MM.1S (cell line): Measurements from ENCODE around the gene SORCS2.

Experiments used
- DNase-seq: peaks from one replicate; pipeline ENCODE4 v3.0.0-alpha.2; 2015
- H2AFZ ChIP-seq: fragments of 300-600 bp; sonication (generic); 2 replicates; pipeline ENCODE4 v1.6.0; 2016; ENCODE audit warnings: antibody characterized with exemption, low read length
- H3F3A ChIP-seq: fragments of 300-600 bp; sonication (generic); 2 replicates; pipeline ENCODE4 v1.6.1; 2016; ENCODE audit warnings: mild to moderate bottlenecking, antibody characterized with exemption, low read length, moderate library complexity, mixed read lengths; ENCODE audit not compliant: insufficient read depth
- H3K27ac ChIP-seq: fragments of 300-600 bp; sonication (generic); 2 replicates; pipeline ENCODE4 v1.5.1; 2016; ENCODE audit warnings: mild to moderate bottlenecking, low read length
- H3K27me3 ChIP-seq: fragments of 300-600 bp; sonication (generic); replicated peaks from 2 replicates; pipeline ENCODE4 v1.6.0; 2016; ENCODE audit warnings: low read length; ENCODE audit not compliant: insufficient read depth
- H3K36me3 ChIP-seq: fragments of 300-600 bp; sonication (generic); replicated peaks from 2 replicates; pipeline ENCODE4 v1.6.1; 2016; ENCODE audit warnings: mild to moderate bottlenecking, low read length, mixed read lengths; ENCODE audit not compliant: insufficient read depth
- H3K4me1 ChIP-seq: fragments of 300-600 bp; sonication (generic); 2 replicates; pipeline ENCODE4 v1.6.1; 2016; ENCODE audit warnings: low read length, mixed read lengths
- H3K4me2 ChIP-seq: fragments of 300-600 bp; sonication (generic); 2 replicates; pipeline ENCODE4 v1.6.0; 2016; ENCODE audit warnings: low read depth, low read length
- H3K4me3 ChIP-seq: fragments of 300-600 bp; sonication (generic); 2 replicates; pipeline ENCODE4 v1.5.1; 2016; ENCODE audit warnings: low read length, mixed read lengths
- H3K79me2 ChIP-seq: fragments of 300-600 bp; sonication (generic); 2 replicates; pipeline ENCODE4 v1.6.1; 2016; ENCODE audit warnings: mixed run types, low read length, mixed read lengths
- H3K9ac ChIP-seq: fragments of 300-600 bp; sonication (generic); 2 replicates; pipeline ENCODE4 v1.6.1; 2016; ENCODE audit warnings: low read length, mixed read lengths
- H3K9me2 ChIP-seq: fragments of 300-600 bp; sonication (generic); replicated peaks from 2 replicates; pipeline ENCODE4 v1.6.1; 2016; ENCODE audit warnings: mild to moderate bottlenecking, low read length, mixed read lengths; ENCODE audit not compliant: insufficient read depth
- H3K9me3 ChIP-seq: fragments of 300-600 bp; sonication (generic); replicated peaks from 2 replicates; pipeline ENCODE4 v1.6.1; 2016; ENCODE audit warnings: mild to moderate bottlenecking, low read length, mixed read lengths; ENCODE audit not compliant: insufficient read depth
- H4K20me1 ChIP-seq: fragments of 300-600 bp; sonication (generic); 2 replicates; pipeline ENCODE4 v1.6.1; 2016; ENCODE audit warnings: mild to moderate bottlenecking, low read length, moderate library complexity, mixed read lengths; ENCODE audit not compliant: insufficient read depth
- CTCF ChIP-seq: fragments of 300-600 bp; sonication (generic); IDR thresholded peaks from 2 replicates; pipeline ENCODE4 v1.5.1; 2016; ENCODE audit warnings: antibody characterized with exemption, low read length, mixed read lengths
- EZH2 ChIP-seq: fragments of 300-600 bp; sonication (generic); optimal IDR thresholded peaks from 2 replicates; pipeline ENCODE3; 2017; ENCODE audit warnings: low read depth, mild to moderate bottlenecking, antibody characterized with exemption, low read length, mixed read lengths
- EZH2phosphoT487 ChIP-seq: fragments of 300-600 bp; sonication (generic); IDR thresholded peaks from 2 replicates; pipeline ENCODE4 v1.6.1; 2018; ENCODE audit warnings: antibody characterized with exemption, low read length

SORCS2 gene

GRCh38 chr4:7714738-7715137 is 522.4 kb downstream of the SORCS2 start:
- Histone ChIP-seq H2AFZ (no peak overlapping the region), H3K27ac (no peak overlapping the region), H3K9me3 (no peaks in the 10 kb centered on the region), H3K9ac (no peak overlapping the region), H3K27me3 (peaks cover 100% of the 10 kb centered on the region), H4K20me1 (no peaks in the 10 kb centered on the region), H3K79me2 (no peaks in the 10 kb centered on the region), H3K9me2 (no peaks in the 10 kb centered on the region), H3K4me1 (no peaks in the 10 kb centered on the region), H3K4me3 (no peak overlapping the region), H3F3A (no peaks in the 10 kb centered on the region), H3K36me3 (no peaks in the 10 kb centered on the region), H3K4me2 (no peak overlapping the region)
- TF ChIP-seq EZH2, result no peak
- no peak for TF ChIP-seq CTCF
- no peak for TF ChIP-seq EZH2phosphoT487
- DNase-seq, result no peak

GRCh38 chr4:7715271-7716009 is 523.1 kb downstream of the SORCS2 start:
- Histone ChIP-seq H2AFZ (no peak overlapping the region), H3K27ac (no peak overlapping the region), H3K9me2 (no peaks in the 10 kb centered on the region), H3K4me2 (no peak overlapping the region), H3K4me3 (no peak overlapping the region), H4K20me1 (no peaks in the 10 kb centered on the region), H3K9me3 (no peaks in the 10 kb centered on the region), H3K27me3 (peaks cover 100% of the 10 kb centered on the region), H3F3A (no peaks in the 10 kb centered on the region), H3K36me3 (no peaks in the 10 kb centered on the region), H3K4me1 (no peaks in the 10 kb centered on the region), H3K9ac (no peak overlapping the region), H3K79me2 (no peaks in the 10 kb centered on the region)
- no peak for DNase-seq
- TF ChIP-seq EZH2 (no peak), CTCF (no peak), EZH2phosphoT487 (no peak)

GRCh38 chr4:7716010-7716721 is 523.8 kb downstream of the SORCS2 start:
- TF ChIP-seq EZH2phosphoT487, result no peak
- no peak for TF ChIP-seq EZH2
- TF ChIP-seq CTCF, result no peak
- H3F3A ChIP-seq, result no peaks in the 10 kb centered on the region
- no peaks in the 10 kb centered on the region for H3K9me3 ChIP-seq
- H3K4me2 ChIP-seq, result no peak overlapping the region
- H3K9me2 ChIP-seq, result no peaks in the 10 kb centered on the region
- no peak overlapping the region for H3K4me3 ChIP-seq
- H2AFZ ChIP-seq, result no peak overlapping the region
- DNase-seq, result no peak
- H3K36me3 ChIP-seq, result no peaks in the 10 kb centered on the region
- no peaks in the 10 kb centered on the region for H3K4me1 ChIP-seq
- no peaks in the 10 kb centered on the region for H4K20me1 ChIP-seq
- no peak overlapping the region for H3K9ac ChIP-seq
- H3K27ac ChIP-seq, result no peak overlapping the region
- H3K27me3 ChIP-seq, result peaks cover 100% of the 10 kb centered on the region
- no peaks in the 10 kb centered on the region for H3K79me2 ChIP-seq
